ENCODE results near the gene HNF1A.

HNF1A gene

DNA sequence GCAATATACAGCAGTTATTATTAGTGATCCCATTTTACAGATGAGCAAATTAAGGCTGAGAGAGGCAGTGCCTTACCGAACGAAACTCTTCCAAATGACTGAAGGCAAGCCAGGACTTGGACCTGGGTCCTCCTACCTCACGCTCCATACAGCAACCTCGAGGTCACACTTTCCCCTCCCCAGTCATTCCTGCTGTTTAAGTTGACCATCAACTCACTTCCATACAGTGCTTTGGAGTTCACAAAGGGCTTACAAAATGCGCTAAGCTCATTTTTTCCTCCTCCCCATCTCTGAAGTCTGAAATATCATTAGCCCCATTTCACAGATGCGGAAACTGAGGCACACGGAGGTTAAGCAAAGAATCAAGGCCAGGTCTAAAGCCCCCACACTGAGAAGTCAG, 4.3 kb downstream of the HNF1A start:
- H3K27ac ChIP-seq: peak overlapping the region; percentile 87; the same call in 1 of the 2 replicates
- TF ChIP-seq, protein P1, sequence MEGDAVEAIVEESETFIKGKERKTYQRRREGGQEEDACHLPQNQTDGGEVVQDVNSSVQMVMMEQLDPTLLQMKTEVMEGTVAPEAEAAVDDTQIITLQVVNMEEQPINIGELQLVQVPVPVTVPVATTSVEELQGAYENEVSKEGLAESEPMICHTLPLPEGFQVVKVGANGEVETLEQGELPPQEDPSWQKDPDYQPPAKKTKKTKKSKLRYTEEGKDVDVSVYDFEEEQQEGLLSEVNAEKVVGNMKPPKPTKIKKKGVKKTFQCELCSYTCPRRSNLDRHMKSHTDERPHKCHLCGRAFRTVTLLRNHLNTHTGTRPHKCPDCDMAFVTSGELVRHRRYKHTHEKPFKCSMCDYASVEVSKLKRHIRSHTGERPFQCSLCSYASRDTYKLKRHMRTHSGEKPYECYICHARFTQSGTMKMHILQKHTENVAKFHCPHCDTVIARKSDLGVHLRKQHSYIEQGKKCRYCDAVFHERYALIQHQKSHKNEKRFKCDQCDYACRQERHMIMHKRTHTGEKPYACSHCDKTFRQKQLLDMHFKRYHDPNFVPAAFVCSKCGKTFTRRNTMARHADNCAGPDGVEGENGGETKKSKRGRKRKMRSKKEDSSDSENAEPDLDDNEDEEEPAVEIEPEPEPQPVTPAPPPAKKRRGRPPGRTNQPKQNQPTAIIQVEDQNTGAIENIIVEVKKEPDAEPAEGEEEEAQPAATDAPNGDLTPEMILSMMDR (conservative IDR thresholded peaks at IDR 0.05): no peak

DNA sequence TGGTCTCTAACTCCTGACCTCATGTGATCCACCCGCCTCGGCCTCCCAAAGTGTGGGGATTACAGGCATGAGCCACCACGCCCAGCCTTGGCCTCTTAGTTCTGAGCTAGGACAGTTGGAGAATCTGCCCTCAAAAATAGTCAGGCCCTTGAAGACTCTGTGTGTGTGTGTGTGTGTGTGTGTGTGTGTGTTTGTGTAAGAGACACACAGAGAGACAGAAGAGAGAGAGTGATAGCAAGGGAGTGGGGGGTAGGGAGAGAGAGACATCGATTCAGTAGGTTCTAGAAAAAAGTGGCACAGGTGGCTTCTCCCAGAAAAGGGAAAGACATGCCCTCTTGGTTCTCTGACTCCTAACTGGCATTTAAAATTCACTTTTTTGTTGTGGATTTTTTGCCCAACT, 5.4 kb downstream of the HNF1A start:
- H3K27ac ChIP-seq: peak overlapping the region; percentile 87
- TF ChIP-seq, protein P1 (conservative IDR thresholded peaks at IDR 0.05): no peak

DNA sequence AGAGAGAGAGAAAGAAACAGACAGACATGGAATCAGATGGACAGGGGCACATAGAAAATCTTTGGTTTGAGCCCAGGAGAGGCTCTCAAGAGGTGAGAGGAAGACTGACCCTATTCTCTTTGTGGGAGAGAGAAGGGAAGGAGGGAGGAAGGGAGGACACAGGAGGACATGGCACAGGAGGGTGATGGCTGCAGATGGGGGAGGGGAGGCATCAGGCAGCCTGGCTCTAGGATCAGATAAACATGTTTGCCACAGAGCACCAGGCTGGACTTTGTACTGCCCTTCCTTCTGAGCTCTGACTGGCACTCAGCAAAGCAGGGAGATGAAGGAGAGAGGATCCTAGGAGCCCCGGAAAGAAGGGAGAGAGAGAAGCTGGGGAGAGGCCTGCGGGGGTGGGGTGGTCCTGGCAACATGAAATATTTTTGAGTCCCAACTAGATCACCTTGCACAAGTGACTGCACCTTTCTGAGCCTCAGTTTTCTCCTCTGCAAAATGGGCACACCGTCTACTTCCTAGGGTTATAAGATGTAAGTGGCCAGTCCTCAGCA, 6.1 kb downstream of the HNF1A start:
- TF ChIP-seq, protein P1 (conservative IDR thresholded peaks at IDR 0.05): no peak
- H3K27ac ChIP-seq: peak overlapping the region; percentile 87

DNA sequence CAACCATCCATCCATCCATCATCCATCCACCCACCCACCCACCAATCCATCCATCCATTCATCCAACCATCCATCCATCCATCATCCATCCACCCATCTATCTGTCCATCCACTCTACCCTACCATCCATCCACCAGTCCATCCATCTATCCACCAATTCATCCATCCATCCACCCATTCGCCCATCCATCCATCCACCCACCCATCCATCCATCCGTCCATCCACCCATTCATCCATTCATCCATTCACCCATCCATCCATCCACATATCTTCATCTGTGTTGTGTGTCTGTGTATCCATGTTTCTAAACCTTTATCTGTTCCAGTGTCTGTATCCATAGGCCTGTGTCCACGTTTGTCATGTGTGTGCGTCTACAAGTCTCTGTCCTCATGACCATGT, 9.9 kb downstream of the HNF1A start:
- TF ChIP-seq, protein P1 (conservative IDR thresholded peaks at IDR 0.05): no peak
- H3K27ac ChIP-seq: no peak overlapping the region

DNA sequence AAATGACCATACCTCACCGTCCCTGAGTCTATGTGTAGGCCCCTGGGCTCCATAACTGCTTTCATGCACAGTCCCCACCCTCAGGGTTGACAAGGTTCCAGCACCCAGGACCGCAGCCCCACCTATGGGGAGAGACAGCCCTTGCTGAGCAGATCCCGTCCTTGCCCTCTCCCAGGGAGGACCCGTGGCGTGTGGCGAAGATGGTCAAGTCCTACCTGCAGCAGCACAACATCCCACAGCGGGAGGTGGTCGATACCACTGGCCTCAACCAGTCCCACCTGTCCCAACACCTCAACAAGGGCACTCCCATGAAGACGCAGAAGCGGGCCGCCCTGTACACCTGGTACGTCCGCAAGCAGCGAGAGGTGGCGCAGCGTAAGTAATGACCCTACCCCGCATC, 10.3 kb downstream of the HNF1A start:
- no peak overlapping the region for H3K27ac ChIP-seq
- TF ChIP-seq, protein P1 (conservative IDR thresholded peaks at IDR 0.05): no peak

DNA sequence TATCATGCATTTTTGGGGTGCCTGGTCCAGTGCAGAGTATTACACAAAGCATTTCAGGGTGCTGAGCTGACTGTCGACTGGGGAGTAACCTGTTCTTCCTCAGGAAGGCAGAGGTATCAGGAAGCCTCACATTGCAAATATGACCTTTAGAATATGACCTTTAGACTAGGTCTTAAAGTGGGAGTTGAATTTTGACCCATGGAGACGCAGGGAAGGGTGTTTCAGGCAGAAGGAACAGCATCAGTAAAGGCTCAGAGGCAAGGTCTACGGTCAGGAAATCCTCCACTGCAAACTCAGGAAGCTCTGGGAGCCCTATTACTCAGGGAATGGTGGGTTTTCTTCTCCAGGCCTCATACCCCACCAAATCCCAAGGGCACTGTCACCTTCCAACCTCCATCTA, 11.3 kb downstream of the HNF1A start:
- no peak overlapping the region for H3K27ac ChIP-seq
- TF ChIP-seq, protein P1 (conservative IDR thresholded peaks at IDR 0.05): no peak

DNA sequence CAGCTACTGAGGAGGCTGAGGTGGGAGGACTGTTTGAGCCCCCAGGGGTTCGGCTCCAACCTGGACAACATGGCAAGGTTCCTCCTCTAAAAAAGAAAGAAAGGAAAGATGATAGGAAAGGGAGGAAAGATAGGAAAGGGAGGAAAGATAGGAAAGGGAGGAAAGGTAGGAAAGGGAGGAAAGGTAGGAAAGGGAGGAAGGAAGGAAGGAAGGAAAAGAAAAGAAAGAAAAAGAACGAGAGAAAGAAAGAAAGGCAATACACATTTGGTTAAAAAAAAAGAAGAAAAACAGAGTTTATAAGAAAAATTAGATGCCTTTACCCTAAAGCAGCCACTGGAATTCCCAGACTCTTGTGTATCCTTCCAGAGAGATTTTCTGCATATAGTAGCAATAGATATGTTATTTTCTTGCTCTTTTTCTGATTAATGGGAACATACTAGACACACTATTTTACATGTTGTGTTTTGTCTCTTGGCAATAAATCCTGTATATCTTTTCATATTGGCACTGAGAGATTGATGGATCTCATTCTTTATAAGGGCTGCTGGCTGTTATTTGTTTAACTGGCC, 12.2 kb downstream of the HNF1A start:
- no peak overlapping the region for H3K27ac ChIP-seq
- TF ChIP-seq, protein P1 (conservative IDR thresholded peaks at IDR 0.05): no peak

Data from VCaP (cell line).